HG03457 (cell line): ENCODE results near the gene RNASE1.

Experiments used
- ATAC-seq: cut with Tn5 transposase; IDR thresholded peaks from one replicate; pipeline ENCODE4 v1.9.1; 2021; ENCODE audit warnings: moderate number of reproducible peaks; ENCODE audit not compliant: unreplicated experiment

RNASE1 gene

GRCh38 chr14:20809917-20810316 is 7.3 kb upstream of the RNASE1 start:
- ATAC-seq = no peak

GRCh38 chr14:20808162-20808483 is 5.5 kb upstream of the RNASE1 start:
- ATAC-seq = no peak

GRCh38 chr14:20807304-20808161 is 4.9 kb upstream of the RNASE1 start:
- ATAC-seq = no peak

GRCh38 chr14:20805485-20805884 is 2.8 kb upstream of the RNASE1 start:
- no peak for ATAC-seq

- ATAC-seq = no peak
Observed at GRCh38 chr14:20803223-20803622, 579 bp upstream of the RNASE1 start.

- ATAC-seq = no peak
Observed at GRCh38 chr14:20801726-20802125, 918 bp downstream of the RNASE1 start.

- ATAC-seq = no peak
Observed at GRCh38 chr14:20799892-20800544, 2.6 kb downstream of the RNASE1 start.

- no peak for ATAC-seq
Observed at GRCh38 chr14:20799456-20799891, 3.2 kb downstream of the RNASE1 start.

GRCh38 chr14:20798932-20799331 is 3.7 kb downstream of the RNASE1 start:
- no peak for ATAC-seq

GRCh38 chr14:20798318-20798717 is 4.3 kb downstream of the RNASE1 start:
- no peak for ATAC-seq

- ATAC-seq = no peak
Observed at GRCh38 chr14:20797164-20797563, 5.5 kb downstream of the RNASE1 start.

GRCh38 chr14:20794644-20795369 is 7.8 kb downstream of the RNASE1 start:
- no peak for ATAC-seq

- ATAC-seq = no peak
Observed at GRCh38 chr14:20792556-20792955, 10.1 kb downstream of the RNASE1 start.

GRCh38 chr14:20791597-20791996 is 11.0 kb downstream of the RNASE1 start:
- no peak for ATAC-seq

- ATAC-seq = no peak
Observed at GRCh38 chr14:20791187-20791586, 11.5 kb downstream of the RNASE1 start.

- no peak for ATAC-seq
Observed at GRCh38 chr14:20790464-20791116, 12.1 kb downstream of the RNASE1 start.

- ATAC-seq = no peak
Observed at GRCh38 chr14:20789230-20789813, 13.3 kb downstream of the RNASE1 start.

GRCh38 chr14:20787025-20787424 is 15.6 kb downstream of the RNASE1 start:
- ATAC-seq = no peak

GRCh38 chr14:20782280-20782890 is 20.3 kb downstream of the RNASE1 start:
- no peak for ATAC-seq

GRCh38 chr14:20781803-20782202 is 20.8 kb downstream of the RNASE1 start:
- no peak for ATAC-seq
